IMR-90 (cell line): ENCODE results near the gene KRTAP4-9. TPM values are rescaled to one million over a fixed set of nuclear protein-coding genes. Genes with fewer than 3 reads are reported as not detected.
A peak's percentile ranks its signal among the peaks of the same experiment; 100 is the strongest.

Experiments used
- ATAC-seq: fragments of 200-7000 bp; cut with Tn5 transposase; 2 replicates; pipeline ENCODE4 v1.9.1; 2020; ENCODE audit warnings: low read depth, mild to moderate bottlenecking, moderate library complexity
- BruUV-seq: library from RNA; stranded (reverse); fragments of 400-500 nt; replicated peaks from 2 replicates; lab custom pipeline; 2021; lab: Mats Ljungman, UMichigan
- CTCF ChIA-PET: fragments of 300-600 bp; formaldehyde crosslinking; extraction: SDS; loops from one replicate; lab custom pipeline; 2021; ENCODE audit warnings: antibody characterized with exemption; lab: Yijun Ruan, JAX
- POLR2A ChIA-PET: fragments of 300-600 bp; sonication (Branson Sonifier 250); formaldehyde crosslinking; loops from one replicate; lab custom pipeline; 2022; ENCODE audit warnings: antibody characterized with exemption; ENCODE audit not compliant: unreplicated experiment; lab: Charles Lee
- DNase-seq: peaks from one replicate; pipeline ENCODE4 v3.0.0; 2013
- H2AFZ ChIP-seq: replicated peaks from 2 replicates; pipeline ENCODE3; 2013; ENCODE audit warnings: low read length, mild to moderate bottlenecking; ENCODE audit not compliant: poor library complexity
- H2AK5ac ChIP-seq: 2 replicates; pipeline ENCODE4 v1.6.1; 2013; ENCODE audit warnings: low read depth, low read length, inconsistent platforms
- H2AK9ac ChIP-seq: replicated peaks from 2 replicates; pipeline ENCODE3; 2013; ENCODE audit warnings: mild to moderate bottlenecking, low read depth, low read length, moderate library complexity; ENCODE audit not compliant: poor library complexity
- H2BK120ac ChIP-seq: 2 replicates; pipeline ENCODE4 v1.6.1; 2013; ENCODE audit warnings: low read depth, low read length, inconsistent platforms
- H2BK15ac ChIP-seq: 3 replicates; pipeline ENCODE4 v1.6.1; 2013; ENCODE audit warnings: low read depth, low read length, inconsistent platforms
- H2BK20ac ChIP-seq: 2 replicates; pipeline ENCODE4 v1.6.1; 2013; ENCODE audit warnings: low read depth, mild to moderate bottlenecking, inconsistent platforms, low read length, moderate library complexity
- H2BK5ac ChIP-seq: 2 replicates; pipeline ENCODE4 v1.6.1; 2013; ENCODE audit warnings: mild to moderate bottlenecking, low read depth, low read length, inconsistent platforms; ENCODE audit not compliant: poor library complexity, severe bottlenecking
- H3K14ac ChIP-seq: replicated peaks from 2 replicates; pipeline ENCODE4 v1.6.1; 2013; ENCODE audit warnings: low read depth, low read length, inconsistent platforms
- H3K18ac ChIP-seq: 2 replicates; pipeline ENCODE4 v1.6.1; 2013; ENCODE audit warnings: low read depth, low read length, control low read depth
- H3K23ac ChIP-seq: 2 replicates; pipeline ENCODE4 v1.6.1; 2013; ENCODE audit warnings: low read depth, low read length, inconsistent platforms
- H3K27ac ChIP-seq: 2 replicates; pipeline ENCODE4 v1.5.1; 2013; ENCODE audit warnings: mild to moderate bottlenecking, control low read depth, low read length; ENCODE audit not compliant: insufficient read depth
- H3K27me3 ChIP-seq: 2 replicates; pipeline ENCODE4 v1.6.1; 2013; ENCODE audit warnings: low read length; ENCODE audit not compliant: control insufficient read depth, insufficient read depth
- H3K36me3 ChIP-seq: 2 replicates; pipeline ENCODE4 v1.6.1; 2013; ENCODE audit warnings: low read length, mixed read lengths; ENCODE audit not compliant: control insufficient read depth, insufficient read depth
- H3K4ac ChIP-seq: 2 replicates; pipeline ENCODE4 v1.6.1; 2013; ENCODE audit warnings: low read depth, low read length, inconsistent platforms
- H3K4me1 ChIP-seq: 2 replicates; pipeline ENCODE4 v1.6.1; 2013; ENCODE audit warnings: low read length, mixed read lengths; ENCODE audit not compliant: control insufficient read depth, insufficient read depth
- H3K4me2 ChIP-seq: 2 replicates; pipeline ENCODE4 v1.6.1; 2013; ENCODE audit warnings: low read depth, mild to moderate bottlenecking, control low read depth, low read length, moderate library complexity
- H3K4me3 ChIP-seq: 2 replicates; pipeline ENCODE4 v1.5.1; 2013; ENCODE audit warnings: low read depth, mild to moderate bottlenecking, control low read depth, low read length, moderate library complexity; ENCODE audit not compliant: insufficient read depth
- H3K56ac ChIP-seq: 2 replicates; pipeline ENCODE4 v1.6.1; 2013; ENCODE audit warnings: low read length, inconsistent platforms; ENCODE audit not compliant: insufficient read depth; ENCODE audit errors: extremely low read depth
- H3K79me1 ChIP-seq, 2 experiments: 2 replicates each; pipeline ENCODE4 v1.6.1; 2013; ENCODE audit warnings: low read length in 2 of 2, inconsistent platforms in 1 of 2, low read depth in 1 of 2
- H3K9ac ChIP-seq: 2 replicates; pipeline ENCODE4 v1.6.1; 2013; ENCODE audit warnings: low read depth, low read length, control low read depth
- H3K9me1 ChIP-seq: 2 replicates; pipeline ENCODE4 v1.6.1; 2013; ENCODE audit warnings: low read length, inconsistent platforms; ENCODE audit not compliant: insufficient read depth
- H3K9me3 ChIP-seq: 2 replicates; pipeline ENCODE4 v1.6.1; 2013; ENCODE audit warnings: low read length; ENCODE audit not compliant: control insufficient read depth, insufficient read depth
- H4K20me1 ChIP-seq: 2 replicates; pipeline ENCODE4 v1.6.1; 2013; ENCODE audit warnings: low read length, inconsistent platforms; ENCODE audit not compliant: insufficient read depth
- H4K5ac ChIP-seq: 2 replicates; pipeline ENCODE4 v1.6.1; 2013; ENCODE audit warnings: mild to moderate bottlenecking, low read depth, low read length, control low read depth
- H4K8ac ChIP-seq, 2 experiments: 2 replicates each; pipeline ENCODE4 v1.6.1; 2013; ENCODE audit warnings: low read depth in 2 of 2, low read length in 2 of 2, control low read depth in 1 of 2, inconsistent platforms in 1 of 2
- H4K91ac ChIP-seq: 2 replicates; pipeline ENCODE4 v1.6.1; 2013; ENCODE audit warnings: low read depth, low read length, inconsistent platforms; ENCODE audit not compliant: insufficient read depth
- CHD1 ChIP-seq: IDR thresholded peaks from 2 replicates; pipeline ENCODE4 v1.6.1; 2012; ENCODE audit warnings: low read depth, low read length, improper control_type of control experiment
- FOS ChIP-seq: fragments of 150-350 bp; IDR thresholded peaks from 2 replicates; pipeline ENCODE4 v1.6.1; 2016; ENCODE audit warnings: low read depth, low read length
- MXI1 ChIP-seq: IDR thresholded peaks from 2 replicates; pipeline ENCODE4 v1.6.1; 2012; ENCODE audit warnings: low read depth, mild to moderate bottlenecking, low read length, moderate library complexity, borderline replicate concordance
- RAD21 ChIP-seq: IDR thresholded peaks from 2 replicates; pipeline ENCODE4 v1.6.1; 2012; ENCODE audit warnings: low read length, improper control_type of control experiment
- WGBS, 2 experiments: methylation state at CpG; one replicate each; pipeline versions ENCODE4 v1.1.5 to v1.1.7; 2013; ENCODE audit warnings: missing lambda C conversion rate in 2 of 2; ENCODE audit not compliant: insufficient read length in 1 of 2; ENCODE audit errors: extremely low coverage in 2 of 2; 5-methylcytosine and 5-hydroxymethylcytosine counted together
- dilution Hi-C: fragments of 300-500 bp; cut with HindIII; formaldehyde crosslinking; loops from one replicate; pipeline ENCODE4 v1.14.3; 2018; ENCODE audit warnings: low sequenced_read_pairs; ENCODE audit not compliant: unreplicated experiment
- in situ Hi-C: fragments of 300-500 bp; cut with MboI; formaldehyde crosslinking; loops from 3 replicates; pipeline ENCODE4 v1.14.3; 2019; ENCODE audit warnings: low sequenced_read_pairs, inconsistent platforms, mixed read lengths
- intact Hi-C: fragments of 100-400 bp; cut with micrococcal nuclease; formaldehyde crosslinking; loops from 2 replicates; pipeline ENCODE4 v1.10.0; 2022
- polyA plus RNA-seq, 3 experiments: library from polyadenylated mRNA; depleted of rRNA; stranded (reverse); fragments of >200 nt; gene quantifications; 2 replicates each; pipeline ENCODE4 v1.2.3, GENCODE V29; 2012; ENCODE audit warnings: low replicate concordance in 1 of 3
- total RNA-seq: library from RNA; depleted of rRNA; stranded (reverse); fragments of >200 nt; gene quantifications from 2 replicates; pipeline ENCODE4 v1.2.3, GENCODE V29; 2012
- TF ChIP-seq, protein P1 (sequence below): fragments of 150-350 bp; IDR thresholded peaks from 2 replicates; pipeline ENCODE4 v1.6.1; 2016; ENCODE audit warnings: low read depth, mild to moderate bottlenecking, low read length, moderate library complexity, borderline replicate concordance
- TF ChIP-seq, protein P2 (sequence below): fragments of 150-350 bp; IDR thresholded peaks from 2 replicates; pipeline ENCODE4 v1.6.1; 2017; ENCODE audit warnings: mild to moderate bottlenecking, antibody characterized with exemption, low read length, low read depth
- TF ChIP-seq, protein P3 (sequence below): conservative IDR thresholded peaks from 2 replicates; pipeline ENCODE4 v1.5.1; 2012; ENCODE audit warnings: mild to moderate bottlenecking, low read depth, low read length, improper control_type of control experiment

Gene KRTAP4-9
- total and polyA plus RNA-seq, 2 of the 4 experiments (the other 2 are of a cell fraction): 0.24 TPM; not detected in 1

DNA sequence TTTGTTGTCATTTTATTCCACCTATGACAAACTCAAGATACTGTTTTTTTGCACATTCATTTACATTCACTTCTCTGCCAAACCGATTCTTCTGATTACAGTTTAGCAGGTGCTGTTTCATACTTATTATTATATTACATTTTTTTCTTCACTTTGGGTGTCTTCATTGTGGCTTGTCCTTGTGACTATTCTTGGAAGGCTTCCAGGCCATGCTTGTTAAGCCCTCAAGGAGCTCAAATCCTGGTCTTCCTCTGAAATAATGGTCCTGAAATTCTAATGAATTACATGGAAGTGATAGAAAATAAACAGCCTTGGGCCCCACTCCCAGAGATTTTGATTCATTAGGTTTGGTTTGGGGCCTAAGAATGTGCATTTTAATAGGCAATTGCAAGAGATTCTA lies 40.9 kb upstream of the KRTAP4-9 start:
- no peaks in the 10 kb centered on the region for H3K27me3 ChIP-seq
- no peaks in the 10 kb centered on the region for H3K9me3 ChIP-seq
- intact Hi-C loops: loop anchor here (5.0 kb wide), 3 partner anchors 258 to 583 kb away; no protein-coding TSS in a partner anchor
- H3K36me3 ChIP-seq: no peaks in the 10 kb centered on the region
- no peaks in the 10 kb centered on the region for H3K79me1 ChIP-seq
- no peak overlapping the region for H2AFZ ChIP-seq
- no peaks in the 10 kb centered on the region for H4K20me1 ChIP-seq
- TF ChIP-seq MXI1: no peak
- no peak for TF ChIP-seq RAD21
- TF ChIP-seq, protein P1, sequence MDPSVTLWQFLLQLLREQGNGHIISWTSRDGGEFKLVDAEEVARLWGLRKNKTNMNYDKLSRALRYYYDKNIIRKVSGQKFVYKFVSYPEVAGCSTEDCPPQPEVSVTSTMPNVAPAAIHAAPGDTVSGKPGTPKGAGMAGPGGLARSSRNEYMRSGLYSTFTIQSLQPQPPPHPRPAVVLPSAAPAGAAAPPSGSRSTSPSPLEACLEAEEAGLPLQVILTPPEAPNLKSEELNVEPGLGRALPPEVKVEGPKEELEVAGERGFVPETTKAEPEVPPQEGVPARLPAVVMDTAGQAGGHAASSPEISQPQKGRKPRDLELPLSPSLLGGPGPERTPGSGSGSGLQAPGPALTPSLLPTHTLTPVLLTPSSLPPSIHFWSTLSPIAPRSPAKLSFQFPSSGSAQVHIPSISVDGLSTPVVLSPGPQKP: no peak
- no peak for TF ChIP-seq CHD1
- TF ChIP-seq, protein P2, sequence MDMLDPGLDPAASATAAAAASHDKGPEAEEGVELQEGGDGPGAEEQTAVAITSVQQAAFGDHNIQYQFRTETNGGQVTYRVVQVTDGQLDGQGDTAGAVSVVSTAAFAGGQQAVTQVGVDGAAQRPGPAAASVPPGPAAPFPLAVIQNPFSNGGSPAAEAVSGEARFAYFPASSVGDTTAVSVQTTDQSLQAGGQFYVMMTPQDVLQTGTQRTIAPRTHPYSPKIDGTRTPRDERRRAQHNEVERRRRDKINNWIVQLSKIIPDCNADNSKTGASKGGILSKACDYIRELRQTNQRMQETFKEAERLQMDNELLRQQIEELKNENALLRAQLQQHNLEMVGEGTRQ: no peak
- TF ChIP-seq, protein P3, sequence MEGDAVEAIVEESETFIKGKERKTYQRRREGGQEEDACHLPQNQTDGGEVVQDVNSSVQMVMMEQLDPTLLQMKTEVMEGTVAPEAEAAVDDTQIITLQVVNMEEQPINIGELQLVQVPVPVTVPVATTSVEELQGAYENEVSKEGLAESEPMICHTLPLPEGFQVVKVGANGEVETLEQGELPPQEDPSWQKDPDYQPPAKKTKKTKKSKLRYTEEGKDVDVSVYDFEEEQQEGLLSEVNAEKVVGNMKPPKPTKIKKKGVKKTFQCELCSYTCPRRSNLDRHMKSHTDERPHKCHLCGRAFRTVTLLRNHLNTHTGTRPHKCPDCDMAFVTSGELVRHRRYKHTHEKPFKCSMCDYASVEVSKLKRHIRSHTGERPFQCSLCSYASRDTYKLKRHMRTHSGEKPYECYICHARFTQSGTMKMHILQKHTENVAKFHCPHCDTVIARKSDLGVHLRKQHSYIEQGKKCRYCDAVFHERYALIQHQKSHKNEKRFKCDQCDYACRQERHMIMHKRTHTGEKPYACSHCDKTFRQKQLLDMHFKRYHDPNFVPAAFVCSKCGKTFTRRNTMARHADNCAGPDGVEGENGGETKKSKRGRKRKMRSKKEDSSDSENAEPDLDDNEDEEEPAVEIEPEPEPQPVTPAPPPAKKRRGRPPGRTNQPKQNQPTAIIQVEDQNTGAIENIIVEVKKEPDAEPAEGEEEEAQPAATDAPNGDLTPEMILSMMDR: no peak
- no peak for TF ChIP-seq FOS
- H2AK9ac ChIP-seq: no peak overlapping the region
- POLR2A ChIA-PET: no interaction called here
- no peak overlapping the region for H3K4me3 ChIP-seq
- peak overlapping the region; percentile 98 for H2BK20ac ChIP-seq
- H3K4me1 ChIP-seq: peaks cover 16% of the 10 kb centered on the region
- H3K9me1 ChIP-seq: peaks cover 7% of the 10 kb centered on the region
- no peak overlapping the region for H3K9ac ChIP-seq
- CTCF ChIA-PET: no interaction called here
- H2BK120ac ChIP-seq: peak overlapping the region; percentile 97
- H3K18ac ChIP-seq: peak overlapping the region; percentile 75; the same call in 1 of the 2 replicates
- H3K4me2 ChIP-seq: no peak overlapping the region
- BruUV-seq: no TSS peak
- no peak for ATAC-seq
- H3K27ac ChIP-seq: no peak overlapping the region
- peak overlapping the region; percentile 83 for H4K91ac ChIP-seq
- peak overlapping the region; percentile 95; the same call in 2 of the 3 replicates for H2BK15ac ChIP-seq
- peak overlapping the region; percentile 67; the same call in 1 of the 2 replicates for H4K5ac ChIP-seq
- H3K14ac ChIP-seq: peak overlapping the region; percentile 88
- peak overlapping the region; percentile 94 for H3K4ac ChIP-seq
- no CpG with 5 or more reads among the region's 1 CpG for WGBS, 2 experiments
- peak overlapping the region; percentile 98 for H2BK5ac ChIP-seq
- dilution Hi-C loops: no loop called here
- DNase-seq: no peak
- no peak overlapping the region for H3K56ac ChIP-seq
- H4K8ac ChIP-seq: peak overlapping the region; percentile 71 to 86
- H2AK5ac ChIP-seq: peak overlapping the region; percentile 91; the same call in 1 of the 2 replicates
- no peak overlapping the region for H3K23ac ChIP-seq
- in situ Hi-C loops: no loop called here
